A673 (cell line): ENCODE data around the gene TMEM163. TPM values are rescaled to one million over a fixed set of nuclear protein-coding genes. Genes with fewer than 3 reads are reported as not detected.
A peak's percentile ranks its signal among the peaks of the same experiment; 100 is the strongest.

Source experiments
- BruUV-seq: library from RNA; stranded (reverse); fragments of 400-500 nt; replicated peaks from 2 replicates; lab custom pipeline; 2021; lab: Mats Ljungman, UMichigan
- CTCF ChIA-PET: fragments of 300-600 bp; sonication (Branson Sonifier 250); formaldehyde crosslinking; loops from one replicate; lab custom pipeline; 2022; ENCODE audit warnings: antibody characterized with exemption; lab: Charles Lee
- POLR2A ChIA-PET: fragments of 300-600 bp; sonication (Branson Sonifier 250); formaldehyde crosslinking; loops from one replicate; lab custom pipeline; 2022; ENCODE audit warnings: antibody characterized with exemption; ENCODE audit not compliant: low non-redundant PET; lab: Charles Lee
- DNase-seq: peaks from one replicate; pipeline ENCODE4 v3.0.0-alpha.2; 2015; ENCODE audit warnings: low spot score
- H3K27ac ChIP-seq: fragments of 200-600 bp; sonication (generic); 2 replicates; pipeline ENCODE4 v1.5.1; 2016; ENCODE audit warnings: mixed run types, low read depth, mild to moderate bottlenecking, mixed read lengths, antibody characterized with exemption, low read length; ENCODE audit not compliant: poor library complexity, severe bottlenecking
- H3K27me3 ChIP-seq: fragments of 200-600 bp; sonication (generic); replicated peaks from 2 replicates; pipeline ENCODE4 v1.6.1; 2017; ENCODE audit warnings: mixed run types, low read depth, mild to moderate bottlenecking, mixed read lengths, antibody characterized with exemption, low read length; ENCODE audit not compliant: insufficient read depth, poor library complexity
- H3K36me3 ChIP-seq: fragments of 200-600 bp; sonication (generic); 2 replicates; pipeline ENCODE4 v1.6.1; 2016; ENCODE audit warnings: mixed run types, mild to moderate bottlenecking, mixed read lengths, antibody characterized with exemption, low read length; ENCODE audit not compliant: insufficient read depth, poor library complexity, severe bottlenecking
- H3K4me1 ChIP-seq: fragments of 200-600 bp; sonication (generic); 2 replicates; pipeline ENCODE4 v1.6.1; 2017; ENCODE audit warnings: mixed run types, mild to moderate bottlenecking, mixed read lengths, antibody characterized with exemption, low read length; ENCODE audit not compliant: insufficient read depth, poor library complexity, severe bottlenecking
- H3K4me3 ChIP-seq: fragments of 200-600 bp; sonication (generic); 2 replicates; pipeline ENCODE4 v1.5.1; 2016; ENCODE audit warnings: low read depth, mixed run types, mild to moderate bottlenecking, mixed read lengths, low read length; ENCODE audit not compliant: poor library complexity, severe bottlenecking
- H3K9me3 ChIP-seq: fragments of 200-600 bp; sonication (generic); 2 replicates; pipeline ENCODE4 v1.6.1; 2016; ENCODE audit warnings: mixed run types, low read depth, mild to moderate bottlenecking, mixed read lengths, antibody characterized with exemption, low read length; ENCODE audit not compliant: poor library complexity, severe bottlenecking
- EZH2 ChIP-seq: fragments of 200-600 bp; sonication (generic); IDR thresholded peaks from 2 replicates; pipeline ENCODE4 v1.6.1; 2017; ENCODE audit warnings: borderline replicate concordance, low read depth, mild to moderate bottlenecking, mixed read lengths, antibody characterized with exemption, low read length; ENCODE audit not compliant: poor library complexity, severe bottlenecking
- intact Hi-C: fragments of 100-400 bp; cut with micrococcal nuclease; formaldehyde crosslinking; loops from one replicate; pipeline ENCODE4 v1.10.0; 2022; ENCODE audit not compliant: unreplicated experiment
- total RNA-seq: library from RNA; stranded (reverse); gene quantifications from 2 replicates; pipeline ENCODE4 v1.2.3, GENCODE V29; 2021
- TF ChIP-seq, protein P1 (sequence below): fragments of 300-800, 200-600 bp; sonication (generic); conservative IDR thresholded peaks from 2 replicates; pipeline ENCODE4 v1.5.1; 2017; ENCODE audit warnings: low read depth, mild to moderate bottlenecking, antibody characterized with exemption, low read length, moderate library complexity, mixed read lengths

TMEM163 gene
- total RNA-seq, 1 experiment from 2014 or later = not detected

DNA sequence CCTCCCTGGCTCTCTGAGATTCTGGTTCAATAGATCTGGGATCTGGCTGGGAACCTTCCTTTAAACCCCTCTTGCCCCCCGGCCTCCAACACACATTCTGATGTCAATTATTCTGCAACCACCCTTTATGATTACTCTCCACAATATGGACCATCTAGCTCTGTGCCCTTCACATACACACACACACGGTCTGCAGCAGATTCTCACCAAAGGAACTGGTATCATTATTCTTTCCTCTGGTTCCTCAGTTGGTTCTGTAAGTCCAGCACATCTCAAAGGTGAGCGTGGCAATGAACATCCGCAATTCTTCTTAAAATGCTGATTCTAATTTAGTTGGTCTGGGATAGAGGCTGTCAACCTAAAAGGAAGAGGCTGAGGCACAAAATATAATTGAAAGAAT lies 2.8 kb upstream of the TMEM163 start:
- DNase-seq = no peak
- H3K27me3 ChIP-seq = peaks cover 71% of the 10 kb centered on the region
- H3K27ac ChIP-seq = no peak overlapping the region
- no peaks in the 10 kb centered on the region for H3K9me3 ChIP-seq
- ChIA-PET CTCF (no interaction called here), POLR2A (no interaction called here)
- H3K4me3 ChIP-seq = no peak overlapping the region
- H3K4me1 ChIP-seq = no peaks in the 10 kb centered on the region
- TF ChIP-seq, protein P1, sequence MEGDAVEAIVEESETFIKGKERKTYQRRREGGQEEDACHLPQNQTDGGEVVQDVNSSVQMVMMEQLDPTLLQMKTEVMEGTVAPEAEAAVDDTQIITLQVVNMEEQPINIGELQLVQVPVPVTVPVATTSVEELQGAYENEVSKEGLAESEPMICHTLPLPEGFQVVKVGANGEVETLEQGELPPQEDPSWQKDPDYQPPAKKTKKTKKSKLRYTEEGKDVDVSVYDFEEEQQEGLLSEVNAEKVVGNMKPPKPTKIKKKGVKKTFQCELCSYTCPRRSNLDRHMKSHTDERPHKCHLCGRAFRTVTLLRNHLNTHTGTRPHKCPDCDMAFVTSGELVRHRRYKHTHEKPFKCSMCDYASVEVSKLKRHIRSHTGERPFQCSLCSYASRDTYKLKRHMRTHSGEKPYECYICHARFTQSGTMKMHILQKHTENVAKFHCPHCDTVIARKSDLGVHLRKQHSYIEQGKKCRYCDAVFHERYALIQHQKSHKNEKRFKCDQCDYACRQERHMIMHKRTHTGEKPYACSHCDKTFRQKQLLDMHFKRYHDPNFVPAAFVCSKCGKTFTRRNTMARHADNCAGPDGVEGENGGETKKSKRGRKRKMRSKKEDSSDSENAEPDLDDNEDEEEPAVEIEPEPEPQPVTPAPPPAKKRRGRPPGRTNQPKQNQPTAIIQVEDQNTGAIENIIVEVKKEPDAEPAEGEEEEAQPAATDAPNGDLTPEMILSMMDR = no peak
- TF ChIP-seq EZH2 = no peak
- intact Hi-C loops = no loop called here
- H3K36me3 ChIP-seq = no peaks in the 10 kb centered on the region
- no TSS peak for BruUV-seq

DNA sequence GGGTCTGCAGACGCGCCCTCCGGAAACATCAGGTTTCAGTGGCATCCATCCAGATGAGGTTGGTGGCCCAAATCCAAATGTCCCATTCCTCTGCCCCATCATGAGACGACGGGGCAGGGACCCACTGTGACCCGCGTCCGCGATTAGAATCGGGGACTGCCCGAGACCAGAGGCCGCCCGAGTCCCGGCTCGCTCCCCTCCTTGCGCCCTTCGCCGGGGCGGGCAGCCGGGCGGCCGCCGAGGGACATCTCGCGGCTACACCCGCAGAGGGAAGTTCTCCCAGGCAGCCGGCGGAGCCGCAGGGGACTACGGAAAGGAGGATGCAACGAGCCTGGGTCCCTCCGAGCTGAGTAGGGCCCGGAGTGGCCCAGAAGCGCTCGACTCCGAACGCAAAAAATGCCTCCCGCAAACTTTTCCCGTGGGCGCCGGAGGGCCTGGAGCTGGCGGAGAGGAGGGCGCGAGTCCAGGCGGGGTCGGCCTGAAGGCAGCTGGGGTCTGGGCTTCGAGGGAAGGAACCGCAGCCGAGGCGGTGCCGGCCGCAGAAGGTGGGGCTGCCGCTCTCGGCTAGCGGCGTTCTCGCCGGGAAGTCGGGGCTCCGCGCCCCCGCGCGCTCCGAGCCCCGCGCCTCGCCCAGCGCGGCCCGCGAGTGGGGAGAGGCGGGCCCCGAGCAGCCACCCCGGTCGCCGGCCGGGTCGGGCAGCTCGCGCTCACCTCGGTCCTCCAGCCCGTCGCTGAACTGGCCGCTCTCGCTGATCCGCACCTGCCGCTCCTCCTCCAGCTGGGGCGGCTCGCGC lies 580 bp downstream of the TMEM163 start:
- no peak overlapping the region for H3K4me3 ChIP-seq
- DNase-seq = no peak

DNA sequence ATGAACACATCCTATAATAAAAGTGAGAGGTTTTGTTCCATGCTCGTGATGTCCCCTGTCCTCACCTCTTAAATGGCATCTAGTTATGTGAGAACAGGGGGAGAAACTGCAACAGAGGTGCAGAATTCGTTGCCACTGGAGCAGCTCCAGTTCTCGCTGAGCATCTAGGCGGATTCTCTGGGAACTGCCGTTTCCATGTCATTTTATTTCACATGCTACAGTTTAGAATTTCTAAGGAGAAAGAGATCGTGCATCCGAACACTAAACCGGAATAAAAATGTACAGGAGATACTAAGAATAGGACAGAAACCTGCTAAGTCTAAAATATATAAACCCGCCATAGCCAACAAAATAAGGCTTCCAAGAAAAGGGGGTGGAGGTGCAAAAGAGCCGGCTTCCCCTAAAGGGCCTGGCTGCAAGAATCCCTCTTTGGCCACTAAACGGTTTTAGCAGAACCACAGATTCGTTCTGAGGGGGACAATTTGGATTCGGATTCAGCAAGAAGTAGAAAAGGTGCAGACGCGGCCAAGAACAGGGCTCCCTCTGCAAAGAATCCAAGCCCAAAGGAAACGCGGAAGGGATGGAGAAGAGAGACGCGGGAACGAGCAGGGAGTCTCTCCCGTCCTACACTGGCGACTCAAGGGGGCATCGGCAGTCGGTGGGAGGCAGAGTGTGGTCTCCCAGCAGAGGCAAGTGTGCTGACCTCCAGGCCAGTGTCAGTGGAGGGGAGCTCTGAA lies 1.3 kb downstream of the TMEM163 start:
- Histone ChIP-seq H3K4me1 (no peaks in the 10 kb centered on the region), H3K27ac (no peak overlapping the region), H3K9me3 (no peaks in the 10 kb centered on the region), H3K27me3 (peaks cover 94% of the 10 kb centered on the region), H3K36me3 (no peaks in the 10 kb centered on the region), H3K4me3 (no peak overlapping the region)
- CTCF ChIA-PET = no interaction called here
- DNase-seq = no peak
- BruUV-seq = no TSS peak
- intact Hi-C loops = no loop called here
- POLR2A ChIA-PET = no interaction called here
- no peak for TF ChIP-seq EZH2
- TF ChIP-seq, protein P1 = no peak

More for the DNA sequence above, 580 bp downstream of the TMEM163 start:
- peak; percentile 99 for TF ChIP-seq EZH2
- TF ChIP-seq, protein P1 = no peak
- BruUV-seq = no TSS peak
- Histone ChIP-seq H3K27me3 (peaks cover 94% of the 10 kb centered on the region), H3K4me1 (no peaks in the 10 kb centered on the region), H3K36me3 (no peaks in the 10 kb centered on the region), H3K27ac (no peak overlapping the region), H3K9me3 (no peaks in the 10 kb centered on the region)
- POLR2A ChIA-PET = no interaction called here
- CTCF ChIA-PET = no interaction called here
- intact Hi-C loops = no loop called here
